NCI-H345 (cell line): ENCODE results near the gene ATCAY.
A peak's percentile ranks its signal among the peaks of the same experiment; 100 is the strongest.
"Not testable (repeated sequence)": the region's sequence is repeated elsewhere in the genome, so short reads cannot be mapped to it uniquely, and the experiment has no call there.

ENCODE experiments used
- DNase-seq: peaks from one replicate; lab custom pipeline; 2025; lab: John Stamatoyannopoulos, UW

Gene ATCAY

GRCh38 chr19:3902317-3902973 is 22.0 kb downstream of the ATCAY start:
- DNase-seq, result no peak

- DNase-seq, result no peak
Measured at GRCh38 chr19:3904233-3904632, 23.7 kb downstream of the ATCAY start.

- no peak for DNase-seq
Measured at GRCh38 chr19:3907626-3908265, 27.3 kb downstream of the ATCAY start.

- no peak for DNase-seq
Measured at GRCh38 chr19:3908266-3909054, 28.0 kb downstream of the ATCAY start.

- DNase-seq, result no peak
Measured at GRCh38 chr19:3910105-3910504, 29.6 kb downstream of the ATCAY start.

GRCh38 chr19:3914199-3914598 is 33.7 kb downstream of the ATCAY start:
- DNase-seq, result no peak

- no peak for DNase-seq
Measured at GRCh38 chr19:3916033-3916432, 35.5 kb downstream of the ATCAY start.

GRCh38 chr19:3919793-3920192 is 39.3 kb downstream of the ATCAY start:
- no peak for DNase-seq

GRCh38 chr19:3923096-3923758 is 42.7 kb downstream of the ATCAY start:
- DNase-seq, result no peak

- DNase-seq, result no peak
Measured at GRCh38 chr19:3923912-3924311, 43.4 kb downstream of the ATCAY start.

GRCh38 chr19:3931041-3931440 is 50.6 kb downstream of the ATCAY start:
- no peak for DNase-seq

- peak; percentile 21 for DNase-seq
Measured at GRCh38 chr19:3932931-3933810, 52.7 kb downstream of the ATCAY start, which contains the start of gene NMRK2. TSS of gene NMRK2 (plus strand) at chr19:3933069. CDS start at chr19:3933672, 603 bp downstream.

GRCh38 chr19:3936506-3937442 is 56.3 kb downstream of the ATCAY start:
- DNase-seq, result no peak

- DNase-seq, result not testable (repeated sequence)
Measured at GRCh38 chr19:3938300-3938950, 57.9 kb downstream of the ATCAY start.

GRCh38 chr19:3942790-3943409 is 62.4 kb downstream of the ATCAY start:
- DNase-seq, result no peak

GRCh38 chr19:3944018-3944721 is 63.7 kb downstream of the ATCAY start:
- no peak for DNase-seq

- no peak for DNase-seq
Measured at GRCh38 chr19:3945838-3946237, 65.4 kb downstream of the ATCAY start.

GRCh38 chr19:3947316-3947933 is 66.9 kb downstream of the ATCAY start:
- DNase-seq, result not testable (repeated sequence)
